ENCODE data around the gene RAB30.

DNA sequence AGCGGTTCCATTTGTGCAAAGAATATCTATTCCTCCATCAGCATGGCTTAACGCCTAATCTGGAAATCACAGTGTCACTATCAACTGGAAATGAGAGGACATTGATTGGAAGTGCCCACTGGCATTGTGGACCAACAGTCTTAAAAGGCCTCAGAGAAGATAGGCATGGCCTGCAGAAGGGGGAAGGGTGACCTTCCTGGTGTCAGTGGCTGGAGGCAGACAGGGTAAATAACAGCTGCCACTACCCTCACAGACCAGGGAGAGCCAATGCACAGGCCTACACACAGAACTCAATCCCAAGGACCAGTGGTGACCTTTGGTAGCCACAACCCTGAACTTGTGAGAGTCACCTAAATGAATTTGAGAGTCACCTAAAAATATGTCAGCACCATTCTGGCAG is 134.1 kb downstream of the RAB30 start:
- TF ChIP-seq CBX5 (IDR thresholded peaks at IDR 0.05; ENCODE audit: borderline replicate concordance, low read depth) (no peak), ETV6 (IDR thresholded peaks at IDR 0.05; ENCODE audit: borderline replicate concordance in 1 of 2, low read depth in 2 of 2, low read length in 1 of 2) (no peak), ETV6 (CRISPR knock-in tag; IDR thresholded peaks at IDR 0.05; ENCODE audit: borderline replicate concordance) (no peak), CHCHD3 (CRISPR knock-in tag; IDR thresholded peaks at IDR 0.05) (no peak), BRCA1 (IDR thresholded peaks at IDR 0.05) (no peak), BRCA1 (CRISPR knock-in tag; IDR thresholded peaks at IDR 0.05) (no peak), ZNF121 (CRISPR knock-in tag; conservative IDR thresholded peaks at IDR 0.05) (no peak), POLR2AphosphoS2 (IDR thresholded peaks at IDR 0.05; ENCODE audit: low read length) (no peak), ERF (CRISPR knock-in tag; IDR thresholded peaks at IDR 0.05) (no peak)
- TF ChIP-seq, protein P1, sequence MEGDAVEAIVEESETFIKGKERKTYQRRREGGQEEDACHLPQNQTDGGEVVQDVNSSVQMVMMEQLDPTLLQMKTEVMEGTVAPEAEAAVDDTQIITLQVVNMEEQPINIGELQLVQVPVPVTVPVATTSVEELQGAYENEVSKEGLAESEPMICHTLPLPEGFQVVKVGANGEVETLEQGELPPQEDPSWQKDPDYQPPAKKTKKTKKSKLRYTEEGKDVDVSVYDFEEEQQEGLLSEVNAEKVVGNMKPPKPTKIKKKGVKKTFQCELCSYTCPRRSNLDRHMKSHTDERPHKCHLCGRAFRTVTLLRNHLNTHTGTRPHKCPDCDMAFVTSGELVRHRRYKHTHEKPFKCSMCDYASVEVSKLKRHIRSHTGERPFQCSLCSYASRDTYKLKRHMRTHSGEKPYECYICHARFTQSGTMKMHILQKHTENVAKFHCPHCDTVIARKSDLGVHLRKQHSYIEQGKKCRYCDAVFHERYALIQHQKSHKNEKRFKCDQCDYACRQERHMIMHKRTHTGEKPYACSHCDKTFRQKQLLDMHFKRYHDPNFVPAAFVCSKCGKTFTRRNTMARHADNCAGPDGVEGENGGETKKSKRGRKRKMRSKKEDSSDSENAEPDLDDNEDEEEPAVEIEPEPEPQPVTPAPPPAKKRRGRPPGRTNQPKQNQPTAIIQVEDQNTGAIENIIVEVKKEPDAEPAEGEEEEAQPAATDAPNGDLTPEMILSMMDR (IDR thresholded peaks at IDR 0.05 in 2 of 3, conservative IDR thresholded peaks at IDR 0.05 in 1 of 3; ENCODE audit: insufficient read depth in 2 of 3, low read depth in 1 of 3, low read length in 3 of 3) = no peak
- TF ChIP-seq, protein P2, sequence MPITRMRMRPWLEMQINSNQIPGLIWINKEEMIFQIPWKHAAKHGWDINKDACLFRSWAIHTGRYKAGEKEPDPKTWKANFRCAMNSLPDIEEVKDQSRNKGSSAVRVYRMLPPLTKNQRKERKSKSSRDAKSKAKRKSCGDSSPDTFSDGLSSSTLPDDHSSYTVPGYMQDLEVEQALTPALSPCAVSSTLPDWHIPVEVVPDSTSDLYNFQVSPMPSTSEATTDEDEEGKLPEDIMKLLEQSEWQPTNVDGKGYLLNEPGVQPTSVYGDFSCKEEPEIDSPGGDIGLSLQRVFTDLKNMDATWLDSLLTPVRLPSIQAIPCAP (CRISPR knock-in tag; IDR thresholded peaks at IDR 0.05; ENCODE audit: borderline replicate concordance) = no peak
